H1 (cell line): ENCODE results near the gene PKD1L1. TPM values are rescaled to one million over a fixed set of nuclear protein-coding genes. Genes with fewer than 3 reads are reported as not detected.

Experiments used
- CTCF ChIA-PET: fragments of 300-600 bp; sonication (Branson Sonifier 250); formaldehyde crosslinking; loops from one replicate; lab custom pipeline; 2021; ENCODE audit not compliant: partially characterized antibody; lab: Charles Lee
- POLR2A ChIA-PET: fragments of 300-600 bp; sonication (Branson Sonifier 250); formaldehyde crosslinking; loops from one replicate; lab custom pipeline; 2021; ENCODE audit warnings: inconsistent platforms; ENCODE audit not compliant: partially characterized antibody; lab: Charles Lee
- DNase-seq, 2 experiments: peaks; one replicate each; pipeline versions ENCODE4 v3.0.0 to v3.0.0-alpha.2; 2010 to 2022; ENCODE audit warnings: low spot score in 2 of 2, low read depth in 1 of 2, mixed read lengths in 1 of 2
- FAIRE-seq: peaks from 2 replicates; lab custom pipeline; 2011; peaks lifted over from hg19 to GRCh38; lab: Jason Lieb, UNC
- H2AFZ ChIP-seq: 2 replicates; pipeline ENCODE4 v1.8.1; 2012; ENCODE audit warnings: low read length, inconsistent platforms
- H2AK5ac ChIP-seq: 2 replicates; pipeline ENCODE4 v1.6.1; 2013; ENCODE audit warnings: low read depth, low read length
- H2BK120ac ChIP-seq: replicated peaks from 2 replicates; pipeline ENCODE3; 2013; ENCODE audit warnings: low read depth, low read length, inconsistent platforms
- H2BK12ac ChIP-seq: 2 replicates; pipeline ENCODE4 v1.6.1; 2013; ENCODE audit warnings: low read depth, low read length
- H2BK15ac ChIP-seq: 2 replicates; pipeline ENCODE4 v1.6.1; 2013; ENCODE audit warnings: low read length
- H2BK20ac ChIP-seq: 2 replicates; pipeline ENCODE4 v1.6.1; 2013; ENCODE audit warnings: low read length
- H2BK5ac ChIP-seq: 2 replicates; pipeline ENCODE4 v1.6.1; 2013; ENCODE audit warnings: low read depth, low read length
- H3K14ac ChIP-seq: 2 replicates; pipeline ENCODE4 v1.6.1; 2013; ENCODE audit warnings: inconsistent platforms; ENCODE audit not compliant: insufficient read length
- H3K18ac ChIP-seq: 2 replicates; pipeline ENCODE4 v1.6.1; 2013; ENCODE audit warnings: low read length; ENCODE audit errors: extremely low read depth
- H3K23ac ChIP-seq: 2 replicates; pipeline ENCODE4 v1.6.1; 2013; ENCODE audit warnings: inconsistent platforms; ENCODE audit not compliant: insufficient read length
- H3K23me2 ChIP-seq: 2 replicates; pipeline ENCODE4 v1.6.1; 2013; ENCODE audit warnings: low read depth, low read length
- H3K27ac ChIP-seq: 2 replicates; pipeline ENCODE4 v1.6.1; 2011; ENCODE audit warnings: low read depth, low read length, inconsistent platforms
- H3K27me3 ChIP-seq, 4 experiments: replicated peaks in 1 of 4; 1 replicate in 1 of 4; 2 replicates in 3 of 4; pipeline versions ENCODE4 v1.6.1 to v1.8.1; 2011 to 2013; ENCODE audit warnings: low read length in 3 of 4, mild to moderate bottlenecking in 3 of 4, inconsistent platforms in 2 of 4, mixed read lengths in 2 of 4, moderate library complexity in 1 of 4; ENCODE audit not compliant: control insufficient read depth in 3 of 4, insufficient read depth in 3 of 4; ENCODE audit errors: extremely low read depth in 1 of 4
- H3K36me3 ChIP-seq, 4 experiments: 2 replicates each; pipeline versions ENCODE4 v1.6.1 to v1.8.1; 2011 to 2013; ENCODE audit warnings: mild to moderate bottlenecking in 4 of 4, low read length in 3 of 4, moderate library complexity in 2 of 4, control low read depth in 1 of 4, inconsistent platforms in 1 of 4; ENCODE audit not compliant: insufficient read depth in 4 of 4, control insufficient read depth in 2 of 4
- H3K4ac ChIP-seq: replicated peaks from 2 replicates; pipeline ENCODE3; 2013; ENCODE audit warnings: low read length, low read depth, mixed read lengths, inconsistent platforms; ENCODE audit not compliant: insufficient read length
- H3K4me1 ChIP-seq, 4 experiments: replicated peaks in 1 of 4; 1 replicate in 1 of 4; 2 replicates in 3 of 4; pipeline versions ENCODE4 v1.6.1 to v1.8.1; 2011 to 2013; ENCODE audit warnings: low read length in 3 of 4, inconsistent platforms in 2 of 4, mixed read lengths in 1 of 4; ENCODE audit not compliant: insufficient read depth in 4 of 4, control insufficient read depth in 3 of 4
- H3K4me2 ChIP-seq, 2 experiments: 2 replicates each; pipeline versions ENCODE4 v1.6.1 to v1.8.1; 2011 to 2013; ENCODE audit warnings: low read depth in 2 of 2, low read length in 2 of 2, control low read depth in 1 of 2, inconsistent platforms in 1 of 2, mild to moderate bottlenecking in 1 of 2; ENCODE audit not compliant: insufficient read depth in 1 of 2
- H3K4me3 ChIP-seq, 4 experiments: fragments of 200-600, 300-600 bp in 1 of 4; sonication (generic), shearing (Covaris generic), sonication (Bioruptor Twin) in 1 of 4; 2 replicates each; pipeline versions ENCODE4 v1.5.1 to v1.8.1; 2011 to 2016; ENCODE audit warnings: low read length in 4 of 4, low read depth in 3 of 4, control low read depth in 2 of 4, inconsistent platforms in 2 of 4, mild to moderate bottlenecking in 2 of 4, mixed read lengths in 1 of 4, moderate library complexity in 1 of 4; ENCODE audit not compliant: insufficient read depth in 2 of 4; ENCODE audit errors: extremely low read depth in 1 of 4
- H3K56ac ChIP-seq: replicated peaks from 2 replicates; pipeline ENCODE3; 2013; ENCODE audit warnings: low read depth, mild to moderate bottlenecking, mixed read lengths, low read length, inconsistent platforms; ENCODE audit not compliant: insufficient read length
- H3K79me1 ChIP-seq: 2 replicates; pipeline ENCODE4 v1.6.1; 2013; ENCODE audit warnings: low read depth, low read length, control low read depth
- H3K79me2 ChIP-seq, 2 experiments: 2 replicates each; pipeline versions ENCODE4 v1.6.1 to v1.8.1; 2012 to 2013; ENCODE audit warnings: low read length in 2 of 2, mild to moderate bottlenecking in 2 of 2, inconsistent platforms in 1 of 2; ENCODE audit not compliant: insufficient read depth in 2 of 2, control insufficient read depth in 1 of 2
- H3K9ac ChIP-seq, 4 experiments: replicated peaks in 1 of 4; 1 replicate in 1 of 4; 2 replicates in 3 of 4; pipeline versions ENCODE4 v1.6.1 to v1.8.1; 2011 to 2013; ENCODE audit warnings: low read depth in 3 of 4, low read length in 3 of 4, control low read depth in 2 of 4, mild to moderate bottlenecking in 2 of 4, moderate library complexity in 2 of 4, inconsistent platforms in 1 of 4; ENCODE audit errors: extremely low read depth in 1 of 4
- H3K9me3 ChIP-seq, 2 experiments: 2 replicates each; pipeline versions ENCODE4 v1.6.1 to v1.8.1; 2012 to 2013; ENCODE audit warnings: mild to moderate bottlenecking in 2 of 2, moderate library complexity in 2 of 2, control low read depth in 1 of 2, inconsistent platforms in 1 of 2, low read depth in 1 of 2, low read length in 1 of 2, mixed read lengths in 1 of 2; ENCODE audit not compliant: insufficient read depth in 2 of 2
- H4K20me1 ChIP-seq, 2 experiments: replicated peaks in 1 of 2; 2 replicates each; pipeline versions ENCODE3 to v1.8.1; 2011 to 2013; ENCODE audit warnings: inconsistent platforms in 2 of 2, low read length in 2 of 2, mild to moderate bottlenecking in 1 of 2; ENCODE audit not compliant: insufficient read depth in 2 of 2, control insufficient read depth in 1 of 2
- H4K5ac ChIP-seq: 2 replicates; pipeline ENCODE4 v1.6.1; 2013; ENCODE audit warnings: low read length, low read depth, mixed read lengths, inconsistent platforms; ENCODE audit not compliant: insufficient read length
- H4K8ac ChIP-seq: 2 replicates; pipeline ENCODE4 v1.8.0; 2013; ENCODE audit warnings: mild to moderate bottlenecking, moderate library complexity, low read length, inconsistent platforms; ENCODE audit not compliant: insufficient read depth; ENCODE audit errors: extremely low read depth
- H4K91ac ChIP-seq: replicated peaks from 2 replicates; pipeline ENCODE3; 2013; ENCODE audit warnings: low read length, mixed read lengths, inconsistent platforms; ENCODE audit not compliant: insufficient read length
- KDM4A ChIP-seq: IDR thresholded peaks from one replicate; pipeline ENCODE4 v1.7.1; 2012; ENCODE audit warnings: low read depth, mild to moderate bottlenecking, moderate library complexity, low read length, inconsistent platforms; ENCODE audit not compliant: severe bottlenecking
- WGBS, 2 experiments: shearing (Covaris generic) in 1 of 2; methylation state at CpG; one replicate each; pipeline versions ENCODE4 v1.1.6 to v1.1.7; 2013 to 2015; ENCODE audit warnings: low lambda C conversion rate in 2 of 2, mixed read lengths in 2 of 2, inconsistent platforms in 1 of 2, low coverage in 1 of 2, missing lambda C conversion rate in 1 of 2; ENCODE audit not compliant: insufficient replicate concordance in 2 of 2, insufficient coverage in 1 of 2, insufficient read length in 1 of 2; ENCODE audit errors: extremely low coverage in 1 of 2, missing lambda C conversion rate in 1 of 2; 5-methylcytosine and 5-hydroxymethylcytosine counted together
- polyA plus RNA-seq, 7 experiments: library from polyadenylated mRNA; depleted of rRNA in 3 of 7; stranded (reverse) in 5 of 7; unstranded in 2 of 7; fragments of >200 nt in 5 of 7; fragments of 200-250 nt in 2 of 7; gene quantifications; 1 replicate in 5 of 7; 2 replicates in 1 of 7; 4 replicates in 1 of 7; pipeline versions ENCODE4 v1.2.1 to v1.2.3, GENCODE V29; 2011 to 2013; ENCODE audit warnings: missing spikeins in 2 of 7, mixed read lengths in 2 of 7
- total RNA-seq: library from RNA; stranded (reverse); fragmentation: NEBNext Ultra II Directional; extraction: Animal tissue kit (Norgen Biotek cat#: 25700); gene quantifications from 2 replicates; pipeline ENCODE4 v1.2.1, GENCODE V29; 2021

Gene PKD1L1
- total and polyA plus RNA-seq, 2 of the 8 experiments (the other 6 are each of a cell fraction or from before 2014, with no cell fraction given): 0.22 to 0.35 TPM

- CTCF ChIA-PET: no interaction called here
- Histone ChIP-seq H3K18ac (no peak overlapping the region), H3K4me3 (no peak overlapping the region), H3K9ac (no peak overlapping the region), H4K5ac (no peak overlapping the region), H2BK120ac (no peak overlapping the region), H2AK5ac (no peak overlapping the region), H2BK12ac (no peak overlapping the region), H2AFZ (no peak overlapping the region), H3K79me1 (0 out of 2 replicates have a peak, but pooled peaks cover 2% of the 10 kb centered on the region), H3K4me1 (peaks cover 0 to 3% (median 0%) of the 10 kb centered on the region in 4 experiments; a peak in 3 of 7 replicates), H3K27me3 (no peaks in the 10 kb centered on the region), H4K8ac (no peak overlapping the region), H4K20me1 (no peaks in the 10 kb centered on the region), H3K23me2 (no peaks in the 10 kb centered on the region; the same call in 1 of the 2 replicates), H3K14ac (no peak overlapping the region), H3K79me2 (no peaks in the 10 kb centered on the region), H3K36me3 (no peaks in the 10 kb centered on the region), H2BK5ac (no peak overlapping the region), H3K56ac (no peak overlapping the region), H2BK20ac (no peak overlapping the region), H3K4me2 (no peak overlapping the region), H3K27ac (no peak overlapping the region), H3K9me3 (no peaks in the 10 kb centered on the region), H4K91ac (no peak overlapping the region), H2BK15ac (no peak overlapping the region), H3K23ac (no peak overlapping the region), H3K4ac (no peak overlapping the region)
- FAIRE-seq (no peak), DNase-seq (no peak)
- WGBS, 2 experiments: 93% methylated on average over 4 of the region's 4 CpGs; no CpG with 5 or more reads in 1 of the 2 experiments
- POLR2A ChIA-PET: no interaction called here
- TF ChIP-seq KDM4A: no peak
Observed at GRCh38 chr7:47878662-47879061, 69.6 kb downstream of the PKD1L1 start.
